ENCODE results near the gene OSBPL10. TPM values are rescaled to one million over a fixed set of nuclear protein-coding genes. Genes with fewer than 3 reads are reported as not detected.

Gene OSBPL10
- total RNA-seq, 2 donors from 2014 or later: 23.8 to 33.6 TPM

DNA sequence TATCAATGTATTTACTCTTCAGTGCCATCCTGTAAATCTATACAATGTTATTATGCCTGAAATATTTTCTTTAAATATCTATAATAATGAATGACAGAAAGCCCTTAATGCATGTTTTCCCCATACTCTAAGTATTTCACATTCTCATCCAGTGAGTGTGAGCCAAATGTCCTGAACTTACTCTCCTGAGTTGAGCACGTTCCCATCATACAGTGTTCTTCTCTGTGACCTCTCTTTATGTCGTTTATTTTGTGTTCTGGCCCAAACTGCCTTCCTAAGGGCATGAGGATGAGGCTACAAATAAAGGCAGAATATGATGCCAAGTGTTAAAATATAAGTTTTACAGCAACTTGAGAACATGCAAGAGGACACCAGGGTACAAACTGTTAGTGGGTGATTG lies 3.3 kb downstream of the OSBPL10 start:
- Histone ChIP-seq H3K27me3 (ENCODE audit: control insufficient read depth, insufficient read depth, low read length, poor library complexity, severe bottlenecking) (peaks cover 17% of the 10 kb centered on the region), H3K4me3 (ENCODE audit: low read length) (no peak overlapping the region), H3K36me3 (ENCODE audit: control insufficient read depth, insufficient read depth, low read length) (no peaks in the 10 kb centered on the region), H3K9ac (ENCODE audit: extremely low read depth, low read length, poor library complexity, severe bottlenecking) (no peak overlapping the region), H3K9me3 (ENCODE audit: control insufficient read depth, low read length) (no peaks in the 10 kb centered on the region), H3K4me1 (ENCODE audit: control insufficient read depth, insufficient read depth, low read length) (peaks cover 2% of the 10 kb centered on the region), H3K27ac (ENCODE audit: low read depth, low read length) (no peak overlapping the region)
- peaks cover 2% of the 10 kb centered on the region for H3K36me3 Mint-ChIP-seq (ENCODE audit: low read depth)
- no peaks in the 10 kb centered on the region for H3K9me3 Mint-ChIP-seq
- no peak for DNase-seq
- WGBS, 2 experiments (ENCODE audit: insufficient coverage in 1 of 2, insufficient read length in 1 of 2): 82 to 89% methylated on average over 1 to 2 of the region's 2 CpGs
- TF ChIP-seq, protein P1, sequence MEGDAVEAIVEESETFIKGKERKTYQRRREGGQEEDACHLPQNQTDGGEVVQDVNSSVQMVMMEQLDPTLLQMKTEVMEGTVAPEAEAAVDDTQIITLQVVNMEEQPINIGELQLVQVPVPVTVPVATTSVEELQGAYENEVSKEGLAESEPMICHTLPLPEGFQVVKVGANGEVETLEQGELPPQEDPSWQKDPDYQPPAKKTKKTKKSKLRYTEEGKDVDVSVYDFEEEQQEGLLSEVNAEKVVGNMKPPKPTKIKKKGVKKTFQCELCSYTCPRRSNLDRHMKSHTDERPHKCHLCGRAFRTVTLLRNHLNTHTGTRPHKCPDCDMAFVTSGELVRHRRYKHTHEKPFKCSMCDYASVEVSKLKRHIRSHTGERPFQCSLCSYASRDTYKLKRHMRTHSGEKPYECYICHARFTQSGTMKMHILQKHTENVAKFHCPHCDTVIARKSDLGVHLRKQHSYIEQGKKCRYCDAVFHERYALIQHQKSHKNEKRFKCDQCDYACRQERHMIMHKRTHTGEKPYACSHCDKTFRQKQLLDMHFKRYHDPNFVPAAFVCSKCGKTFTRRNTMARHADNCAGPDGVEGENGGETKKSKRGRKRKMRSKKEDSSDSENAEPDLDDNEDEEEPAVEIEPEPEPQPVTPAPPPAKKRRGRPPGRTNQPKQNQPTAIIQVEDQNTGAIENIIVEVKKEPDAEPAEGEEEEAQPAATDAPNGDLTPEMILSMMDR (conservative IDR thresholded peaks at IDR 0.05): no peak
- peaks cover 17% of the 10 kb centered on the region for H3K27me3 Mint-ChIP-seq (ENCODE audit: insufficient read depth)
- H3K4me1 Mint-ChIP-seq: peaks cover 20% of the 10 kb centered on the region
- no peak overlapping the region for H3K27ac Mint-ChIP-seq
- no peak overlapping the region for H3K4me3 Mint-ChIP-seq

DNA sequence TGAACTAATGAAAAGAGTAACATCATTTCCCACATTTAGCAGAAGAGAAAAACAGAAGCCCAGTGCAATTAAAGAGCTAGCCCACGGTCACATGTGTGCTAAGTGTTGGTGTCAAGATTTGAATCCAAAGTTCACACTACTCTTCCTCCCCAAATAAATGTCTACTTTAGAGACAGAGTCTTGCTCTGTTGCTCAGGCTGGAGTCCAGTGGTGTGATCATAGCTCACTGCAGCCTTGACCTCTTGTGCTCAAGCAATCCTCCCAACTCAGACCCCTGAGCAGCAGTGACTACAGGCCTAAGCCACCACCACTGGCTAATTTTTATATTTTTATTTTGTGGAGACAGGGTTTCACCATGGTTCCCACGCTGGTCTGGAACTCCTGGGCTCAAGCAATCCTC lies 4.8 kb downstream of the OSBPL10 start:
- Mint-ChIP-seq H3K4me1 (peaks cover 11% of the 10 kb centered on the region), H3K27me3 (ENCODE audit: insufficient read depth) (peaks cover 5% of the 10 kb centered on the region)
- H3K27ac ChIP-seq (ENCODE audit: low read depth, low read length): no peak overlapping the region

DNA sequence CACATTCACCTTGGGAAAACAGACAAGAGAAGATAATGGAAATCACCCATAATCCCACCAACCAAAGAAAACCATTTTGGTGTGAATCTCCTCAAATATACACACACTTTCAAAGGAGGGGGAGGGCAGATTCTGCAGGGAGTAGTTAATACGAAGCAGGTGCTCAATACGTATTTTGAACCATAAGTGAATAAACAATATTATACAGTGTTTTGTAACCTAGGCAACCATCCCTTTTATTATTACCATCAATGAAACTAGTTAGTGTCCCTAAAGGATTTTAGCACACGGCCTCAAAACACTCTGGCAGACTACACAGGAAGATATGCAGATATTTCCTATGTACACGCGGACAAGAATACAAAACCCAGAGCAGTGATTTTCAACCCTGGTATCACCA lies 6.1 kb downstream of the OSBPL10 start:
- H3K9me3 Mint-ChIP-seq: no peaks in the 10 kb centered on the region
- TF ChIP-seq, protein P1 (conservative IDR thresholded peaks at IDR 0.05): no peak
- H3K4me1 ChIP-seq (ENCODE audit: control insufficient read depth, insufficient read depth, low read length): no peaks in the 10 kb centered on the region

More for the DNA sequence above, 4.8 kb downstream of the OSBPL10 start:
- Mint-ChIP-seq H3K4me3 (no peak overlapping the region), H3K36me3 (ENCODE audit: low read depth) (peaks cover 2% of the 10 kb centered on the region), H3K9me3 (no peaks in the 10 kb centered on the region), H3K27ac (no peak overlapping the region)
- Histone ChIP-seq H3K36me3 (ENCODE audit: control insufficient read depth, insufficient read depth, low read length) (no peaks in the 10 kb centered on the region), H3K4me1 (ENCODE audit: control insufficient read depth, insufficient read depth, low read length) (no peaks in the 10 kb centered on the region), H3K9me3 (ENCODE audit: control insufficient read depth, low read length) (no peaks in the 10 kb centered on the region), H3K4me3 (ENCODE audit: low read length) (no peak overlapping the region), H3K27me3 (ENCODE audit: control insufficient read depth, insufficient read depth, low read length, poor library complexity, severe bottlenecking) (peaks cover 7% of the 10 kb centered on the region), H3K9ac (ENCODE audit: extremely low read depth, low read length, poor library complexity, severe bottlenecking) (no peak overlapping the region)
- DNase-seq: no peak
- 98 to 100% methylated on average over 1 to 2 of the region's 2 CpGs for WGBS, 2 experiments (ENCODE audit: insufficient coverage in 1 of 2, insufficient read length in 1 of 2)
- TF ChIP-seq, protein P1 (conservative IDR thresholded peaks at IDR 0.05): no peak

More for the DNA sequence above, 6.1 kb downstream of the OSBPL10 start:
- no peak overlapping the region for H3K27ac Mint-ChIP-seq
- Histone ChIP-seq H3K9me3 (ENCODE audit: control insufficient read depth, low read length) (no peaks in the 10 kb centered on the region), H3K27me3 (ENCODE audit: control insufficient read depth, insufficient read depth, low read length, poor library complexity, severe bottlenecking) (peaks cover 7% of the 10 kb centered on the region), H3K27ac (ENCODE audit: low read depth, low read length) (no peak overlapping the region), H3K4me3 (ENCODE audit: low read length) (no peak overlapping the region), H3K9ac (ENCODE audit: extremely low read depth, low read length, poor library complexity, severe bottlenecking) (no peak overlapping the region), H3K36me3 (ENCODE audit: control insufficient read depth, insufficient read depth, low read length) (no peaks in the 10 kb centered on the region)
- WGBS, 2 experiments (ENCODE audit: insufficient coverage in 1 of 2, insufficient read length in 1 of 2): 72 to 93% methylated on average over 3 to 4 of the region's 5 CpGs
- peaks cover 2% of the 10 kb centered on the region for H3K36me3 Mint-ChIP-seq (ENCODE audit: low read depth)
- DNase-seq: no peak
- H3K4me1 Mint-ChIP-seq: peaks cover 20% of the 10 kb centered on the region
- H3K27me3 Mint-ChIP-seq (ENCODE audit: insufficient read depth): peaks cover 5% of the 10 kb centered on the region
- H3K4me3 Mint-ChIP-seq: no peak overlapping the region
